Measurements from ENCODE around the gene ASAP2. TPM values are rescaled to one million over a fixed set of nuclear protein-coding genes. Genes with fewer than 3 reads are reported as not detected.

The ASAP2 gene
- total and polyA plus RNA-seq, 9 of the 15 experiments (the other 6 are each of a cell fraction or from before 2014, with no cell fraction given), result 0.06 to 4.3 (median 3.1) TPM

GRCh38 chr2:9187620-9188214 is 18.9 kb upstream of the ASAP2 start (continued):
- TF ChIP-seq MYNN (IDR thresholded peaks at IDR 0.05) (no peak), MYNN (CRISPR knock-in tag; IDR thresholded peaks at IDR 0.05) (no peak), RNF2 (IDR thresholded peaks at IDR 0.05) (no peak), ZC3H11A (IDR thresholded peaks at IDR 0.05; ENCODE audit: low read depth, low read length) (no peak), DPF2 (IDR thresholded peaks at IDR 0.05) (no peak), GTF2F1 (IDR thresholded peaks at IDR 0.05; ENCODE audit: low read depth, low read length) (no peak), POLR2B (IDR thresholded peaks at IDR 0.05; ENCODE audit: low read depth, partially characterized antibody) (no peak), KAT8 (IDR thresholded peaks at IDR 0.05; ENCODE audit: low read depth) (no peak), ZNF23 (CRISPR knock-in tag; IDR thresholded peaks at IDR 0.05) (no peak), L3MBTL2 (IDR thresholded peaks at IDR 0.05) (no peak), PHF21A (IDR thresholded peaks at IDR 0.05; ENCODE audit: borderline replicate concordance, low read depth) (no peak), COPS2 (conservative IDR thresholded peaks at IDR 0.05) (no peak), ELF2 (CRISPR knock-in tag; IDR thresholded peaks at IDR 0.05) (no peak), NR4A1 (CRISPR knock-in tag; IDR thresholded peaks at IDR 0.05) (no peak), NR4A1 (tag; IDR thresholded peaks at IDR 0.05) (no peak), FOXO4 (CRISPR knock-in tag; IDR thresholded peaks at IDR 0.05) (no peak)
